Activated CD4-positive, CD25-positive, alpha-beta regulatory T cell (primary cell): ENCODE data around the gene LRP3.

Experiments
- DNase-seq, 4 experiments: peaks; one replicate each; lab custom pipeline; 2025; lab: John Stamatoyannopoulos, UW

LRP3 gene

GRCh38 chr19:33255781-33256180 lies 61.7 kb downstream of the LRP3 start:
- DNase-seq: no peak

GRCh38 chr19:33256261-33256660 lies 62.1 kb downstream of the LRP3 start:
- DNase-seq: no peak

GRCh38 chr19:33257828-33258227 lies 63.7 kb downstream of the LRP3 start:
- DNase-seq: no peak
